Activated CD8-positive, alpha-beta T cell treated with anti-CD3 and anti-CD28 coated beads for 36 hours (primary cell): ENCODE results near the gene ARHGDIA. TPM values are rescaled to one million over a fixed set of nuclear protein-coding genes. Genes with fewer than 3 reads are reported as not detected.

Experiments
- ATAC-seq: fragments of 200-7000 bp; cut with Tn5 transposase; one replicate; pipeline ENCODE4 v1.10.0; 2021; ENCODE audit warnings: mild to moderate bottlenecking, moderate library complexity
- CTCF ChIA-PET: fragments of 350-600 bp; sonication (Branson Sonifier 250); formaldehyde crosslinking; loops from one replicate; lab custom pipeline; 2021; ENCODE audit warnings: antibody characterized with exemption; lab: Charles Lee
- POLR2A ChIA-PET: fragments of 350-600 bp; sonication (Branson Sonifier 250); formaldehyde crosslinking; loops from one replicate; lab custom pipeline; 2021; ENCODE audit warnings: antibody characterized with exemption; lab: Charles Lee
- DNase-seq: peaks from one replicate; pipeline ENCODE4 v3.0.0-alpha.2; 2020
- H3K27ac Mint-ChIP-seq: one replicate; pipeline ENCODE4 v1.8.0; 2021; ENCODE audit warnings: mild to moderate bottlenecking, mixed read lengths
- H3K27me3 Mint-ChIP-seq: one replicate; pipeline ENCODE4 v1.8.0; 2021; ENCODE audit warnings: mixed read lengths
- H3K36me3 Mint-ChIP-seq: one replicate; pipeline ENCODE4 v1.8.0; 2021; ENCODE audit warnings: low read depth, mixed read lengths
- H3K4me1 Mint-ChIP-seq: one replicate; pipeline ENCODE4 v1.8.0; 2021; ENCODE audit warnings: low read depth, mixed read lengths
- H3K4me3 Mint-ChIP-seq: one replicate; pipeline ENCODE4 v1.8.0; 2021; ENCODE audit warnings: mild to moderate bottlenecking, moderate library complexity, mixed read lengths
- H3K9me3 Mint-ChIP-seq: one replicate; pipeline ENCODE4 v1.8.0; 2021; ENCODE audit warnings: mixed read lengths
- intact Hi-C: fragments of 100-400 bp; cut with micrococcal nuclease; formaldehyde crosslinking; loops from one replicate; pipeline ENCODE4 v1.10.0; 2022
- total RNA-seq, 2 experiments: library from RNA; stranded (reverse); gene quantifications; one replicate each; pipeline ENCODE4 v1.2.3, GENCODE V29; 2021
- TF ChIP-seq, protein P1 (sequence below): fragments of 200-600 bp; IDR thresholded peaks from one replicate; pipeline ENCODE4 v1.8.0; 2022; ENCODE audit warnings: antibody characterized with exemption, mild to moderate bottlenecking

ARHGDIA gene
- total RNA-seq, 2 experiments from 2014 or later = 450 to 470 TPM

DNA sequence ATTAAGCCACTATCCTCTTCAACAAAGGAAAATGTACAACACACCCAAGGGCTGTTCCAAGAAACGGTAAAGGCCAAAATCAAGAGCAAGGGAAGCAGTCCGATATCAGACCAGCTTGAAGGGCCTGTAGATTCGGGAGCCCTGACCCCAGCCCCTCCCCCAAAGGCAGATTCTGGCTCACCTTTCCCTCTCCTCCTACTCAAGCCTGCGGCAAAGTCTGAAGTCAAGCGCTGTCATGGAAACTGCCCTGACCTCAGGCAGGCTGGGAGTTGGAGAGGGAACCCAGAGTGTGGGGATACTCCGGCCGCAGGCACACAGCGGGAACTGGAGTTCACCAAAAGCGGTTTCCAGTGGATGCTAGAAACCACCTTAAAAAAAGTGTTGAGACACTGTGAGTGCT, 18.5 kb upstream of the ARHGDIA start:
- POLR2A ChIA-PET = interaction anchor here (0.6 to 3.1 kb wide), 7 partner anchors 9 to 227 kb away, joined by 3 to 14 read pairs (median 4); partner anchors contain the start of gene ARHGDIA
- CTCF ChIA-PET = interaction anchor here (1.4 kb wide), 1 partner anchor 13 kb away, joined by 3 read pairs; no protein-coding TSS in a partner anchor
- DNase-seq = no peak
- ATAC-seq = no peak
- Mint-ChIP-seq H3K27ac (peak overlapping the region; percentile 39), H3K4me3 (peak overlapping the region; percentile 85), H3K27me3 (no peaks in the 10 kb centered on the region), H3K9me3 (no peaks in the 10 kb centered on the region), H3K4me1 (peaks cover 15% of the 10 kb centered on the region), H3K36me3 (peaks cover 56% of the 10 kb centered on the region)
- intact Hi-C loops = no loop called here
- TF ChIP-seq, protein P1, sequence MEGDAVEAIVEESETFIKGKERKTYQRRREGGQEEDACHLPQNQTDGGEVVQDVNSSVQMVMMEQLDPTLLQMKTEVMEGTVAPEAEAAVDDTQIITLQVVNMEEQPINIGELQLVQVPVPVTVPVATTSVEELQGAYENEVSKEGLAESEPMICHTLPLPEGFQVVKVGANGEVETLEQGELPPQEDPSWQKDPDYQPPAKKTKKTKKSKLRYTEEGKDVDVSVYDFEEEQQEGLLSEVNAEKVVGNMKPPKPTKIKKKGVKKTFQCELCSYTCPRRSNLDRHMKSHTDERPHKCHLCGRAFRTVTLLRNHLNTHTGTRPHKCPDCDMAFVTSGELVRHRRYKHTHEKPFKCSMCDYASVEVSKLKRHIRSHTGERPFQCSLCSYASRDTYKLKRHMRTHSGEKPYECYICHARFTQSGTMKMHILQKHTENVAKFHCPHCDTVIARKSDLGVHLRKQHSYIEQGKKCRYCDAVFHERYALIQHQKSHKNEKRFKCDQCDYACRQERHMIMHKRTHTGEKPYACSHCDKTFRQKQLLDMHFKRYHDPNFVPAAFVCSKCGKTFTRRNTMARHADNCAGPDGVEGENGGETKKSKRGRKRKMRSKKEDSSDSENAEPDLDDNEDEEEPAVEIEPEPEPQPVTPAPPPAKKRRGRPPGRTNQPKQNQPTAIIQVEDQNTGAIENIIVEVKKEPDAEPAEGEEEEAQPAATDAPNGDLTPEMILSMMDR = no peak

DNA sequence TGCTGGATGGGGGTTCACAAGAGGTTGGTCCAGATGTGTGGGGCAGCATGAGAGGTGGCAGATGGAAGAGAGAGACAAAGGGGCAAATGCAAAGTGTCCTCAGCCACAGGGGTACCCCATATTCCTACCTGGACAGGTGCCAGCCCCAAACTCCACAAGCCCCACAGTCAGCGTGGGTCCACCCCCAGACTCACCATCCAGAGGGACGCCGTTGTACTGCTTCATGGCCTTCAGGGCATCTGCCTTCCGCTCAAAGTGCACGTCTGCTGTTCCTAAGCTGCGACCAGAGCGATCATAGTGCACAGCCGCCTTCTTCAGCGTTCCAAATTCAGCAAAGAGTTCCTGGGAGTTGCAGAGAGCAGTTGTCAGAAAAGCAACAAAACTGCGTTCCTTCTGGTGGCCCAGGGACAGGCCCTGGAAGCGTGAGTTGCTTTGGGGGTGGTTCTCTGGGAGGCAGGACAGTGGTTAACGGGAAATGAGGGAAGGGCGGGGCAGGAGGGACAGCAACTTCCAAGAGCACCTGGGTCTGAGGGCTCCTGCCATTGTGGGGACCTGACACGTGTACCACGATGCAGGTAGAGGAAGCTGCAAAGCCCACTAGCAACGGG, 18.0 kb upstream of the ARHGDIA start:
- no peaks in the 10 kb centered on the region for H3K27me3 Mint-ChIP-seq
- ChIA-PET CTCF (no interaction called here), POLR2A (interaction anchor here (0.6 to 3.1 kb wide), 10 partner anchors 9 to 227 kb away, joined by 3 to 14 read pairs (median 4); partner anchors contain the start of gene ARHGDIA)
- ATAC-seq = no peak
- H3K4me3 Mint-ChIP-seq = peak overlapping the region; percentile 85
- peaks cover 61% of the 10 kb centered on the region for H3K36me3 Mint-ChIP-seq
- TF ChIP-seq, protein P1 = no peak
- no peak for DNase-seq
- peaks cover 15% of the 10 kb centered on the region for H3K4me1 Mint-ChIP-seq
- intact Hi-C loops = no loop called here
- no peaks in the 10 kb centered on the region for H3K9me3 Mint-ChIP-seq
- H3K27ac Mint-ChIP-seq = peak overlapping the region; percentile 42

DNA sequence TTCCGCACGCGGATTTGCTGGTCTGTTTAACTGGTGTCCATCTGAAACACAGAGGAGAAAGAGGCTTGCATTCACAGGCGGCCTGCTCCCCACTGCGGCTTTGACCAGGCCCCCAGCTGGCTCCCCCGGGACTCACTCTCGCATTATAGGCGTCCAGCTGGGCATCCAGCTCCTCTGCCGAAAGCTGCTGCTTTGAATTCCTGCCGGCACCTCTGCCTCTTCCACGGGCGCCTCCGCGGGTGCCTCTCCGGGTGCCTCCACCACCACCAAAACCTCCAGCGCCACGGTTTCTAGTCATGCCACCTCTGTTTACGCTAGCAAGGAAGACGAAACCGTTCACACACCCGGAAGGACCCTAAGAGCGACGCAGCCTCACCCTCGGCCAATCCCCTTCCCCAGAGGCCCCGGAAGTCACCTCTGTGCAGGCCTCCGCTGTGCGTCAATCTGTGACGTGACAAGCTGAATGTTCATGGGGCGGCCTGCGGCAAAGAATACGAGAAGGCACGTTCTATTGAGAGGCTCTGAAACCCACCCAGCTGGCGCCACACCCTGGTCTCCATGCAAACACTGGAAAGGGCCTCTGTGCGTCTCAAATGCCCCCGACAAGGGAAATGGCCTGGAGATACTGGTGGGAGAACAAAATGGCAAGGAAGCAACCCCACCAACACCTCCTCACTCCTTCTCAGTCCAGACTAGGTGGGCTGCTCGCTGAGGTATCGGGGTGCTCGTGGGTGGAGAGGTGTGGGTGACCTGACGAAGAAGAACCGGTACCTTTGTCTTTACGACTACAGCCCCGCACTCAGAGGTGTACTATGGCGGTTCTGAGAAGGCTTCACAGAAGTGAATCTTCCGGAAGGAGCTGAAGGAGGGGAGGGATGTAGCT, 17.2 kb upstream of the ARHGDIA start:
- H3K27me3 Mint-ChIP-seq = no peaks in the 10 kb centered on the region
- peaks cover 13% of the 10 kb centered on the region for H3K4me1 Mint-ChIP-seq
- CTCF ChIA-PET = no interaction called here
- TF ChIP-seq, protein P1 = no peak
- no peak for DNase-seq
- H3K27ac Mint-ChIP-seq = peak overlapping the region; percentile 42
- H3K4me3 Mint-ChIP-seq = peak overlapping the region; percentile 85
- intact Hi-C loops = no loop called here
- ATAC-seq = no peak
- H3K36me3 Mint-ChIP-seq = peaks cover 63% of the 10 kb centered on the region
- POLR2A ChIA-PET = interaction anchor here (0.6 to 3.1 kb wide), 8 partner anchors 8 to 211 kb away, joined by 3 to 14 read pairs (median 4); partner anchors contain the start of gene ARHGDIA
- no peaks in the 10 kb centered on the region for H3K9me3 Mint-ChIP-seq

DNA sequence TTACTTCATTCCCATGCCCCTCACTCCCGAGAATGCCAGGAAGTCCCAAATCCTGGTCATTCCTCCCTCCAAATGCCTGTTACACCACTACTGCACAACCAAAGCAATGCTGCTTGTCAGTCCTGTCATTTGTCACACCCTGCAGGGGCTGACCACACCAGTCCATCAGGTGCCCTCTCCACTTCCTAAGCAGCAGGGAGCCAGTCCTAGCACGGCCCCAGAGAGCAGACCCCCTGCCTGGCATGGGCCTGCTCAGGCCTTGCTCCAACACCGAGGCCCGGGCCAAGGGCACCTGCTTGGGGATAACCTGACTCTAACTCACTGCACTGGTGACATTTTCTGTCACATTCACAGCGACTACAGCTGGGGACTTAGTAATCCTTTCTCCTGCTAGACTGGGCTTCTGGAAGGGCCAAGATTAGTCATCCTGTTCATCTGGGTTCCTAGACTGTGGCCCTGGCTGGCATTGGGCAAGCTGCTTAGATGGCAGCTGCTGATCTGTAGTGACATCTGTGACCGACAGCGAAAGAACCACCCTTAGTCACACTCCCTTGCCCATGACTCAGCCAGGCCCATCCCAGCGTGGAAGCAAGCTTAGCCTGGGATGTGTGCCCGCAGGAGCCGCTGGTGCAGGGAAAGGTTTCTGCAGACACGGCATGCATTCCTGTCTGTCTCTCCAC, 14.9 kb upstream of the ARHGDIA start:
- Mint-ChIP-seq H3K4me3 (no peak overlapping the region), H3K36me3 (peaks cover 72% of the 10 kb centered on the region), H3K27ac (peak overlapping the region; percentile 0), H3K4me1 (peaks cover 10% of the 10 kb centered on the region), H3K27me3 (no peaks in the 10 kb centered on the region), H3K9me3 (no peaks in the 10 kb centered on the region)
- CTCF ChIA-PET = interaction anchor here (1.3 kb wide), 1 partner anchor 34 kb away, joined by 3 read pairs; no protein-coding TSS in a partner anchor
- DNase-seq = no peak
- intact Hi-C loops = no loop called here
- TF ChIP-seq, protein P1 = no peak
- POLR2A ChIA-PET = interaction anchor here (0.7 to 5.6 kb wide), 7 partner anchors 10 to 30 kb away, joined by 3 to 73 read pairs (median 10); partner anchors contain the start of genes ARHGDIA and P4HB
- ATAC-seq = no peak
